IMR-90 (cell line): Measurements from ENCODE around the gene PRKN. TPM values are rescaled to one million over a fixed set of nuclear protein-coding genes. Genes with fewer than 3 reads are reported as not detected.
"Not testable (repeated sequence)": the region's sequence is repeated elsewhere in the genome, so short reads cannot be mapped to it uniquely, and the experiment has no call there.

Experiments used
- ATAC-seq: fragments of 200-7000 bp; cut with Tn5 transposase; 2 replicates; pipeline ENCODE4 v1.9.1; 2020; ENCODE audit warnings: low read depth, mild to moderate bottlenecking, moderate library complexity
- BruUV-seq: library from RNA; stranded (reverse); fragments of 400-500 nt; replicated peaks from 2 replicates; lab custom pipeline; 2021; lab: Mats Ljungman, UMichigan
- CTCF ChIA-PET: fragments of 300-600 bp; formaldehyde crosslinking; extraction: SDS; loops from one replicate; lab custom pipeline; 2021; ENCODE audit warnings: antibody characterized with exemption; lab: Yijun Ruan, JAX
- POLR2A ChIA-PET: fragments of 300-600 bp; sonication (Branson Sonifier 250); formaldehyde crosslinking; loops from one replicate; lab custom pipeline; 2022; ENCODE audit warnings: antibody characterized with exemption; ENCODE audit not compliant: unreplicated experiment; lab: Charles Lee
- DNase-seq: peaks from one replicate; pipeline ENCODE4 v3.0.0; 2013
- H2AFZ ChIP-seq: replicated peaks from 2 replicates; pipeline ENCODE3; 2013; ENCODE audit warnings: low read length, mild to moderate bottlenecking; ENCODE audit not compliant: poor library complexity
- H2AK5ac ChIP-seq: 2 replicates; pipeline ENCODE4 v1.6.1; 2013; ENCODE audit warnings: low read depth, low read length, inconsistent platforms
- H2AK9ac ChIP-seq: replicated peaks from 2 replicates; pipeline ENCODE3; 2013; ENCODE audit warnings: mild to moderate bottlenecking, low read depth, low read length, moderate library complexity; ENCODE audit not compliant: poor library complexity
- H2BK120ac ChIP-seq: 2 replicates; pipeline ENCODE4 v1.6.1; 2013; ENCODE audit warnings: low read depth, low read length, inconsistent platforms
- H2BK15ac ChIP-seq: 3 replicates; pipeline ENCODE4 v1.6.1; 2013; ENCODE audit warnings: low read depth, low read length, inconsistent platforms
- H2BK20ac ChIP-seq: 2 replicates; pipeline ENCODE4 v1.6.1; 2013; ENCODE audit warnings: low read depth, mild to moderate bottlenecking, inconsistent platforms, low read length, moderate library complexity
- H2BK5ac ChIP-seq: 2 replicates; pipeline ENCODE4 v1.6.1; 2013; ENCODE audit warnings: mild to moderate bottlenecking, low read depth, low read length, inconsistent platforms; ENCODE audit not compliant: poor library complexity, severe bottlenecking
- H3K14ac ChIP-seq: replicated peaks from 2 replicates; pipeline ENCODE4 v1.6.1; 2013; ENCODE audit warnings: low read depth, low read length, inconsistent platforms
- H3K18ac ChIP-seq: 2 replicates; pipeline ENCODE4 v1.6.1; 2013; ENCODE audit warnings: low read depth, low read length, control low read depth
- H3K23ac ChIP-seq: 2 replicates; pipeline ENCODE4 v1.6.1; 2013; ENCODE audit warnings: low read depth, low read length, inconsistent platforms
- H3K27ac ChIP-seq: 2 replicates; pipeline ENCODE4 v1.5.1; 2013; ENCODE audit warnings: mild to moderate bottlenecking, control low read depth, low read length; ENCODE audit not compliant: insufficient read depth
- H3K27me3 ChIP-seq: 2 replicates; pipeline ENCODE4 v1.6.1; 2013; ENCODE audit warnings: low read length; ENCODE audit not compliant: control insufficient read depth, insufficient read depth
- H3K36me3 ChIP-seq: 2 replicates; pipeline ENCODE4 v1.6.1; 2013; ENCODE audit warnings: low read length, mixed read lengths; ENCODE audit not compliant: control insufficient read depth, insufficient read depth
- H3K4ac ChIP-seq: 2 replicates; pipeline ENCODE4 v1.6.1; 2013; ENCODE audit warnings: low read depth, low read length, inconsistent platforms
- H3K4me1 ChIP-seq: 2 replicates; pipeline ENCODE4 v1.6.1; 2013; ENCODE audit warnings: low read length, mixed read lengths; ENCODE audit not compliant: control insufficient read depth, insufficient read depth
- H3K4me2 ChIP-seq: 2 replicates; pipeline ENCODE4 v1.6.1; 2013; ENCODE audit warnings: low read depth, mild to moderate bottlenecking, control low read depth, low read length, moderate library complexity
- H3K4me3 ChIP-seq: 2 replicates; pipeline ENCODE4 v1.5.1; 2013; ENCODE audit warnings: low read depth, mild to moderate bottlenecking, control low read depth, low read length, moderate library complexity; ENCODE audit not compliant: insufficient read depth
- H3K56ac ChIP-seq: 2 replicates; pipeline ENCODE4 v1.6.1; 2013; ENCODE audit warnings: low read length, inconsistent platforms; ENCODE audit not compliant: insufficient read depth; ENCODE audit errors: extremely low read depth
- H3K79me1 ChIP-seq, 2 experiments: 2 replicates each; pipeline ENCODE4 v1.6.1; 2013; ENCODE audit warnings: low read length in 2 of 2, inconsistent platforms in 1 of 2, low read depth in 1 of 2
- H3K9ac ChIP-seq: 2 replicates; pipeline ENCODE4 v1.6.1; 2013; ENCODE audit warnings: low read depth, low read length, control low read depth
- H3K9me1 ChIP-seq: 2 replicates; pipeline ENCODE4 v1.6.1; 2013; ENCODE audit warnings: low read length, inconsistent platforms; ENCODE audit not compliant: insufficient read depth
- H3K9me3 ChIP-seq: 2 replicates; pipeline ENCODE4 v1.6.1; 2013; ENCODE audit warnings: low read length; ENCODE audit not compliant: control insufficient read depth, insufficient read depth
- H4K20me1 ChIP-seq: 2 replicates; pipeline ENCODE4 v1.6.1; 2013; ENCODE audit warnings: low read length, inconsistent platforms; ENCODE audit not compliant: insufficient read depth
- H4K5ac ChIP-seq: 2 replicates; pipeline ENCODE4 v1.6.1; 2013; ENCODE audit warnings: mild to moderate bottlenecking, low read depth, low read length, control low read depth
- H4K8ac ChIP-seq, 2 experiments: 2 replicates each; pipeline ENCODE4 v1.6.1; 2013; ENCODE audit warnings: low read depth in 2 of 2, low read length in 2 of 2, control low read depth in 1 of 2, inconsistent platforms in 1 of 2
- H4K91ac ChIP-seq: 2 replicates; pipeline ENCODE4 v1.6.1; 2013; ENCODE audit warnings: low read depth, low read length, inconsistent platforms; ENCODE audit not compliant: insufficient read depth
- WGBS, 2 experiments: methylation state at CpG; one replicate each; pipeline versions ENCODE4 v1.1.5 to v1.1.7; 2013; ENCODE audit warnings: missing lambda C conversion rate in 2 of 2; ENCODE audit not compliant: insufficient read length in 1 of 2; ENCODE audit errors: extremely low coverage in 2 of 2; 5-methylcytosine and 5-hydroxymethylcytosine counted together
- dilution Hi-C: fragments of 300-500 bp; cut with HindIII; formaldehyde crosslinking; loops from one replicate; pipeline ENCODE4 v1.14.3; 2018; ENCODE audit warnings: low sequenced_read_pairs; ENCODE audit not compliant: unreplicated experiment
- in situ Hi-C: fragments of 300-500 bp; cut with MboI; formaldehyde crosslinking; loops from 3 replicates; pipeline ENCODE4 v1.14.3; 2019; ENCODE audit warnings: low sequenced_read_pairs, inconsistent platforms, mixed read lengths
- intact Hi-C: fragments of 100-400 bp; cut with micrococcal nuclease; formaldehyde crosslinking; loops from 2 replicates; pipeline ENCODE4 v1.10.0; 2022
- polyA plus RNA-seq, 3 experiments: library from polyadenylated mRNA; depleted of rRNA; stranded (reverse); fragments of >200 nt; gene quantifications; 2 replicates each; pipeline ENCODE4 v1.2.3, GENCODE V29; 2012; ENCODE audit warnings: low replicate concordance in 1 of 3
- total RNA-seq: library from RNA; depleted of rRNA; stranded (reverse); fragments of >200 nt; gene quantifications from 2 replicates; pipeline ENCODE4 v1.2.3, GENCODE V29; 2012

The PRKN gene
- total and polyA plus RNA-seq, 2 of the 4 experiments (the other 2 are of a cell fraction), result 0.15 to 0.18 TPM

- CTCF ChIA-PET, result not testable (repeated sequence)
Observed at GRCh38 chr6:162390961-162391811, 336.4 kb downstream of the PRKN start.

More at GRCh38 chr6:162390961-162391811, 336.4 kb downstream of the PRKN start:
- H2BK15ac ChIP-seq, H4K91ac ChIP-seq, dilution Hi-C loops, in situ Hi-C loops, H3K4ac ChIP-seq, H2BK20ac ChIP-seq, H3K27me3 ChIP-seq, POLR2A ChIA-PET, H4K8ac ChIP-seq, H3K4me1 ChIP-seq, H2AK9ac ChIP-seq, H3K4me2 ChIP-seq, H3K27ac ChIP-seq, H3K9me1 ChIP-seq, H3K18ac ChIP-seq, H4K20me1 ChIP-seq, BruUV-seq, H3K4me3 ChIP-seq, H3K23ac ChIP-seq, intact Hi-C loops, H3K14ac ChIP-seq, H3K9ac ChIP-seq, DNase-seq, H3K56ac ChIP-seq, H2AK5ac ChIP-seq, H3K79me1 ChIP-seq, H3K36me3 ChIP-seq, H2BK5ac ChIP-seq, H4K5ac ChIP-seq, H2BK120ac ChIP-seq, ATAC-seq, H2AFZ ChIP-seq: not testable (repeated sequence)
- WGBS, 2 experiments, result 60% methylated on average over 3 of the region's 25 CpGs; no CpG with 5 or more reads in 1 of the 2 experiments
- H3K9me3 ChIP-seq, result peaks cover 22% of the 10 kb centered on the region
